Renal pelvis (tissue), 12 donors: ENCODE measurements around the gene HOMER2. TPM values are rescaled to one million over a fixed set of nuclear protein-coding genes. Genes with fewer than 3 reads are reported as not detected.
"Not testable (repeated sequence)": the region's sequence is repeated elsewhere in the genome, so short reads cannot be mapped to it uniquely, and the experiment has no call there.

Source experiments
- DNase-seq: peaks from one replicate; pipeline ENCODE4 v3.0.0-alpha.2; 2013
- long read RNA-seq, 16 experiments: transcript quantifications; one replicate each; lab custom pipeline, GENCODE V29; 2026
- polyA plus RNA-seq, 3 donors: library from polyadenylated mRNA; unstranded; fragments of 120-200 nt; gene quantifications; one replicate each; pipeline ENCODE4 v1.2.1, GENCODE V29; 2013; ENCODE audit not compliant: insufficient read length in 3 of 3

The HOMER2 gene
- 10 to 100 TPM; 31.9 to 35.8 (median 33.9) TPM for polyA plus RNA-seq
- long read RNA-seq, donor 1, partial matches to known transcripts = 5 of 10 reads
- long read RNA-seq, donor 1, other reads (novel, unspliced or antisense) = 0 of 10 reads
- long read RNA-seq, donor 2, partial matches to known transcripts = 0 of 6 reads
- long read RNA-seq, donor 2, other reads (novel, unspliced or antisense) = 0 of 6 reads
- long read RNA-seq, donor 3, partial matches to known transcripts = 0 of 1 reads
- long read RNA-seq, donor 3, other reads (novel, unspliced or antisense) = 0 of 1 reads
- long read RNA-seq, donor 4, partial matches to known transcripts = 0 of 6 reads
- long read RNA-seq, donor 4, other reads (novel, unspliced or antisense) = 0 of 6 reads
- long read RNA-seq, donor 5, partial matches to known transcripts = 0 of 3 reads
- long read RNA-seq, donor 5, other reads (novel, unspliced or antisense) = 0 of 3 reads
- long read RNA-seq, donor 6, partial matches to known transcripts = 0 of 4 reads
- long read RNA-seq, donor 6, other reads (novel, unspliced or antisense) = 0 of 4 reads
- long read RNA-seq, donor 7, partial matches to known transcripts = 0 of 2 reads
- long read RNA-seq, donor 7, other reads (novel, unspliced or antisense) = 0 of 2 reads
- long read RNA-seq, donor 8, partial matches to known transcripts = 0 of 1 reads
- long read RNA-seq, donor 8, other reads (novel, unspliced or antisense) = 0 of 1 reads
- long read RNA-seq, donor 9, partial matches to known transcripts = 0 of 2 reads
- long read RNA-seq, donor 9, other reads (novel, unspliced or antisense) = 0 of 2 reads
- long read RNA-seq, donor 10, partial matches to known transcripts = 0 of 1 reads
- long read RNA-seq, donor 10, other reads (novel, unspliced or antisense) = 0 of 1 reads
- long read RNA-seq, donor 11, partial matches to known transcripts = 0 of 3 reads
- long read RNA-seq, donor 11, other reads (novel, unspliced or antisense) = 0 of 3 reads
- long read RNA-seq, donor 12, partial matches to known transcripts = 0 of 3 reads
- long read RNA-seq, donor 12, other reads (novel, unspliced or antisense) = 0 of 3 reads
- long read RNA-seq, donor 13 = 0 reads
- long read RNA-seq, donor 14 = 0 reads
- long read RNA-seq, donor 15 = 0 reads
- long read RNA-seq, donor 16, partial matches to known transcripts = 0 of 7 reads
- long read RNA-seq, donor 16, other reads (novel, unspliced or antisense) = 0 of 7 reads

DNA sequence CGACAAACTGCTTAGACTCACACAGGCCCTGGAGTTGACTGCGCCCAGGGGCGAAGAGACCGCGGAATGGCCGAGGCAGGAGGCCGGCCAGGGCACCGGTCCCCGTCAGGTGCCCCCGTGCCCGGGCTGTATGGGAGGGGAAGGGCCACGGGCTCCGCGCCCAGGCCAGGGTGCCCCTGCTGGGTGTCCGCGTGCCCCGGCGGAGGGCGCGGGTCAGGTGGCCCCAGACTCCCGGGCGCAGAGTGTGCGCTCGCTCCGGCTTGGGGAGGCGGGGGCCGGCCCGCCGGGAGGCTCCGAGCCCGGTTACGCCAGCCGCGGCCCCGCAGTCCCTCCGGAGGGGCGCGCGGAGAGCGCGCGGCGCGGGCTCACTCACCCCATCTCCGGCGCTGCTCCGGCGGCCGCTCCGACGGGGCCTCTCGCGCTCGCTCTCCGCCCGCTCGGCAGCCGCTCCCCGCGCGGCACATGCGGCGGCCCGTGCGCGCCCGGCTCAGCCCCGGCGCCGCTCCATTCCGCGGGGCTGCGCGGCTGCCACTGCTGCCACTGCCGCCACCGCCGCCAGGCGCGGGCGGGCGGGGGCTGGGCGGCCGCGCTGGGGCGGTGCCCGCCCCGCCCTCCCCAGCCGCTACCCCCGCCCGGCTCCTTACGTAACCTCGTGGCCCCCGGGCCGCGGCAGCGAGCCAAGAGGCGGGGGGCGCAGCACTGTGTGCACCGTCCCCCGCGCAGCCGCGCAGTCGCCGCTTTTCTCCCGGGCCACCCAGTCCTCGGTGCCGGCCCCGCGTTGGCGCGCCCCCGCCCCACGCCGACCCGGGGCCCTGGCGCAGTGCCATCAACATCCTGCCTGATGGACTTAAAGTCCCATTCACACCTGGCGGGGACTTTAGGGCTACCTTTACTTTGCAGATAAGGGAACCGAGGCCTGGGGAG lies at the start of gene HOMER2:
Gene HOMER2, minus strand, starts transcription at position 563 of the 924 bp plus-strand sequence. Its CDS starts 185 bp downstream, at position 378.
- DNase-seq = no peak

DNA sequence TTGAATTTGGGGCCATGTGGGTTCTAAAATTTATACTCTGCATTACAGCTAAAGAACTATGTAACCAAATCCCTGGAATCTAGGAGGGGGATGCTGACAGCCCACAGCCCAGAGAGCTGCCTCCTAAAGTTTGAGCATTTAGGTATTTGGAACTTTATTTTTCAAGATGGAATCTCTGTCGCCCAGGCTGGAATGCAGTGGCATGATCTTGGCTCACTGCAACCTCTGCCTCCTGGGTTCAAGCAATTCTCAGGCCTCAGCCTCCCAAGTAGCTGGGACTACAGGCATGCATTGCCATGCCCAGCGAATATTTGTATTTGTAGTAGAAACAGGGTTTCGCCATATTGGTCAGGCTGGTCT lies 48.1 kb upstream of the HOMER2 start:
- DNase-seq = not testable (repeated sequence)

DNA sequence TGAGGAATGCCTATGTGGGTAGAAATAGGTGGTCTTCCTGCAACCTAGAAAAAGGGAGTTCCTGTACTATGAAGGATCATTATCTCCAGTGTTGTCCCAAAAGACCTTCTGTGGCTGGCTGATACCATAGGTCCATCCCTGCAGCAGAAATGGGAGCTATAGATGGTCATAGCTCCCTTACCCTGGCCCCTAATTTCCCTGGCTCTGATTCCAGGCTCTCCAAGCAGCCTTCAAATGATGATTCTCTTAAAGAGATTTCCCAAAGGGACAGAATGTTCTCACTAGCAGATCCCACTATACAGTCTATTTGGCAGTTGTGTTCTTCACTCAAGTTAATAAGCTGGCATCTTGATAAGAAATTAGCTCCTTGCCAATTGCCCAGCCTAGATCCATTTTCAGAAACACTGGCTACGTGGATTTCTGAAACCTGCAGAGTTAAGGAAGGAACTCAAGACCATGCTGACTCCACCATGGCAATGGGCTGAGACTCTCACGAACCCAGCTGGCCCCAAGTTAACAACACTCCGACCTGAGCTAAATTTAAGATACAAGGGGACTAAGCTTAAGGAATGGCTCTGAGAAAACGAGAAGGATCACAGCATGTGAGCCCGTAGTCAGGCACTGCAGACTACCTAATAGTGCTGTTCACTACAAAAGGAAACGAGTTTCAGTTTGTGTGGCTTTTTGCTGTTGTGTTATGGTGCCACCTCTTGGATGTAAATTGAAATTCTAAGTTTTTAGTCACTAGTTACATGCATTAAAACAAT lies 47.6 kb upstream of the HOMER2 start:
- peak; percentile 53 for DNase-seq

DNA sequence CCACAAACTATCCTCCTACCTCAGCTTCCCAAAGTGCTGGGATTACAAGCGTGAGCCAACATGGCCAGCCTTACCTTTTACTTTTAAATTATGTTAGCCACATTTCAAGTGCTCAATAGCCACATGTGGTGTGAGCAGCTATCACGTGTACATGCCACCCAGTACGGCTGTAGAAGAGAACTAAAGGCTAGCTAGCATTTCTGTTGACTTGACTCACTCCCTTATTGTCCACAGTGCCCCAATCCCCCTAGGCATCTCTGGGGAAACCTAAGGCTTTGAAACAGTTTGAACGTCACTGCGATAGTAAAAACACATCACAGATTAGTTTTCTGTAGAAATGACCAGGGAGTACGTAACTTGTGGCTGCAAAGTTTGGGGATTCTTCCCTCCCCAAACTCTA lies 46.9 kb upstream of the HOMER2 start:
- no peak for DNase-seq

DNA sequence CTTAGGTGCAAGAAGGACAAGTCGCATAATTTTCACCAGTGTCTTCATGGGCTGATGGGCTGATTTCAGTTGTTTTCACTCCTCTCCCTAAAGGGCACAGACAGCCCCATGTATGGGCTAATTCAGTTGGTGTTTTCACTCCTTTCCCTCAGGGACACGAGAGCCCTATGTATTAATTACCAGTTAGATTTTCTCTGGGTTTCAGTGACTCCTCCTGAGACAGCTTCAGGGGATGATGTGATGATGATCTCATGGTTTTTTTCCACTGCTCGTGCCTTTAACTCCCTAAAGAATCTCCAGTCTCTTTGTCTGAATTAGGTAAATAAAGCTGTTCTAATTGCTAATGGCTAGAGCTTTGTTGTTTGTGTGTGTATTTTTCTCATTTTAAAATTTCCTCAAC lies 43.4 kb upstream of the HOMER2 start:
- DNase-seq = no peak

DNA sequence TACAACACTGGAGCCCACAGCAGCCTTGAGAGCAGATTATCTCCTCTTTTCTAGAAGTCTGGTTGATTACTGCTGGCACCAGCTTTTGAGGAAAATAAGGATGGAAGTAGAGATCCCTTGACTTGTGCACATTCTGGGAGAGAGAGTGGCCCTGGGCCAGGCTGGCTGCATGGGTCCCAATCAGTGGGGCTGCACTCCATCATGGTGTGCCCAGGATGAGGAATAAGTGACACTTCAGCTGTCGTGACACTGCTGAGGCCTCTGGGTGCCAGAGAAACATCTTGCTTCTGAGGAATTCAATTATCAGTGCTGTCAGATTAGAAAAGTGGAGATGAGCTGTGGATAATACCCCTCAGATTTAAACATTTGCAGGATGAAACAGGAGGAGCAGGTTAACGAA lies 42.6 kb upstream of the HOMER2 start:
- DNase-seq = no peak

DNA sequence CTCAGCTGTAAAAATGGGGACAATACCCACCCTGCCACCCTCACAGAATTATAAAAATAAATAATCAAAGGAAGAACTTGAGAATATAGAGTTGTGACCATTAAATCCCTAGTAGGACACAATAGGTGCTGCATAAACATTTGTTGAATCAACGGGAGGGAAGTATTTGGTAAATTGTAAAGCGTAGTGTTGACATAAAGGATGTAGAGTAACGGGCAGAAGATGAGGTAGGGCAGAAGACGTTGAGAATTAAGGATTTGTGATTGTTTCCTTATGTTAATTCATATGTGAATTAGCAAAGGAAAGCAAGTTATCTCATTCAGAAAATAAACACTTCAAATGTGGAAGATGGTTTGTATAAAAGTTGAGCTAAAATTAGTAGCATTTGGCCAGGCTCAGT lies 40.6 kb upstream of the HOMER2 start:
- no peak for DNase-seq

DNA sequence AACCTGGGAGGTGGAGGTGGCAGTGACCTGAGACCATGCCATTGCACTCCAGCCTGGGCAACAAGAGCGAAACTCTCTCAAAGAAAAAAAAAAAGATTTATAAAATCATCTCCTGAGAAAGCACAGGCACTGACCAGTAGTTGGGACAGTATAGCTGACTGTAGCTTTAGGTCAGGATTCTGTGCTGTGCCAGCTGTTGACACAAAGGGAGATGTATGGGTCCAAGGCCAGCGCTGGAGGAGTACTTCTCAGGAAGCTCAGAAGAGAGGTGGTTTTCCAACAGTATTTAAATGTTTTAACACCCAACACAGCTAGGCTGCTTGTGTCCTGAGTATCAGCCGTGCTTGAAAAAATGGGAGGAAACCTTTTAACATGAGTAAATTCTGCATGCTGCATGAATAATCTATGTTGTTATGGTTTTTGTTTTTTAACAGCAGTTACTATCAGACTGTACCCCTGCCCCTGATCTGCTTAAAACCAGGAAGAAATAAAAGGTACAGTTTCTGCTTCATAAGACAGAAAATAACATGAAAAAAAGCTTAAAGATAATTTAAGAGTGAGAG lies 40.0 kb upstream of the HOMER2 start:
- no peak for DNase-seq

DNA sequence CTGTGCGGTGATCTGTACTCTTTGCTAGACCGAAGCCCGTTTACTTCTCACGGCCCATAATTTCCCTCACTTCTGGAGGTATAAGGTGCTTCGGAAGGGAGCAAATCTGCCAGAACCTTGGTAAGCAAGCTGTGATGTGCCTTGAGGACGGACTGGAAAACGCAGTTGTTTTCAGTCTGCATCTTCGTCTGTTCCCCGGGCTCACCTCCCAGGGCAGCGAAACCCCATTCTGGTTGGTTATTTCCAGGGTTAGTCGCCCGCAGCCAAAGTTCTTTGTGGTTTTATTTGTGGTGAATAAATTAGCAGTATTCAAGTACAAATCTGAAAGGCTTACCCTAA lies 33.9 kb upstream of the HOMER2 start:
- DNase-seq = no peak

DNA sequence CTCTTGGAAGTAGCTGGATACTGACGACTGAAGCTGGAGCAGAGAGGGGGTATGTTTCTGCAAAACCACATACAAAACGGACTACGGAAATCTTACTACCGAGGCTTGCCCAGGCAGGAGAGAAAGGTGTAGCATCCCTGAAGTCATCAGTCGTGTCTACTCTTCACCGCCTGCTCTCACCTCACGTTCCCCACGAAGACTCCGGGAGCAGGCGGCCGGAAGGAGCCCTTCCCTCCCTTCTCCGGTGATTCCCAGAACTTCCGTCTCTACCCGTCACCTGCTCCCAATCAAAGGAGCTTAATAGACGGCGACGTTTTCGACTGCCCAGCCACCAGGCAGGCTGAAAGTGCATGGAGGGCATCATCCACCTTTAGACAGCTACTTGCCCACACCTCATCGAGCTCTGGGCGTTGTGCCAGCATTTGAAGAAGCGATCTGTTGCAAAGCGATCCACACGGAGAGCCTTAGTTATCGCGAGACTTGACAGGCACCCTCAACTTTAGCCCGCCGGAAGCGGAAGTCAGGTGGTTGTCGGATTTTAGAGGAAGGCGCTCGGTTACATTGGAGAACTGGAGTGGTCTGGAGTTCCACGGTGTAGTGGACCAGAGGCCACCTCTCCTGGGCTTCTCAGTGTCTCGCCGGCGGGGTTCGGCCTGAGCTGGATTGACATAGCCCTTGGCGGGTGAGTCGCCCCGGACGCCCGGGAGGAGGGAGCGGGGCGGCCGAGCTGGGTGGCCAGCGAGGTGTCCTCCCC lies 33.3 kb upstream of the HOMER2 start, which contains the start of gene RAMAC:
Gene RAMAC, plus strand, starts transcription at position 523 of the 754 bp plus-strand sequence. CDS start 2,809 bp downstream, outside the sequence.
- DNase-seq = peak; percentile 97

DNA sequence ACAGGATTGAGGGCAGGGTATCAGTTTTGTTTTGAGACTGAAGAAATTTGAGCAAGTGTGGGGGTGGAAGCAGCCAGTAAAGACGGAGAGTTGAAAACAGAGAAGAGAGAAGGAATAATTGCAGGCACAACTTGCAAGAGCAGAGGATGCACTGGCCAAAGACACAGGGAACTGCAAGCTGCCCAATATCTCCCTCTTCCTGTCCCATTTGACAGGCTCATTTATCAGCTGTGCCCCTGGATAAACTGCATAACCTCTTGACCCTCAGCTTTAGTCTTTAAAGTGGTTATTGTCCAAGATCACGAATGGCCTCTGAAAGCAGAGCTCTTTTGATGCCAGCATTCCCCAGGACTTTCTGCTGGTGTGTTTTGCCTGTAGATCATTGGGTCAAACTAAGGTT lies 28.5 kb upstream of the HOMER2 start:
- DNase-seq = no peak

DNA sequence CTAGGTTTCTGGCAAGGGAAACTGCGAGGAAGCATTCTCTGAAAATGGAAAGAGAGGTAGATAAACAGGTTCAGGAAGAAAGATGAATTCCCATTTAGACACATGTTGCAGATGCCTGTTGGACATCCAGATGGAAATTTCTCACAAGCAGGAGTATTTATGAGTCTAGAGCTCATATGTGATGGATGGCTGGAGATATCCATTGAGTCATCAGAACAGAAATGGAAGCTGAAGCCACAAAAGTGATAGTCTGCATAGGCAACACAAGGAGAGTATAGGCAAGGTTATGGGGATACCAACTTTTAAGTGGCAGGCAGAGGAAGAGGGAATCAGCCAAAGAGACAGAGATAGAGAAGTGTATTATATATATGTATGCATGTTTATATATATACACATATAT lies 27.2 kb upstream of the HOMER2 start:
- no peak for DNase-seq

DNA sequence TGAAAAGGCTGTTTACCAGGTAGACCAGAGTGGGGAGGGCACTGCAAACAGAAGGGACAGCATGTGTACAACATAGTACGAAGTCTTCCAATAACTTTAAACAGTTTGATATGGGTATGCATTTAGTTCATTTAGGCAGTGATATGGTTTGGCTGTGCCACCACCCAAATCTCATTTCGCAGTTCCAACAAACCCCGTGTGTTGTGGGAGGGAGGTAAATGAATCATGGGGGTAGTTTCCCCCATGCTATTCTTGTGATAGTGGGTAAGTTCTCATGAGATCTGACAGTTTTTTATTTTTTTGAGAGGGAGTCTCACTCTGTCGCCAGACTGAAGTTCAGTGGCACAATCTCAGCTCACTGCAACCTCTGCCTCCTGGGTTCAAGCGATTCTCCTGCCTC lies 25.9 kb upstream of the HOMER2 start:
- no peak for DNase-seq

DNA sequence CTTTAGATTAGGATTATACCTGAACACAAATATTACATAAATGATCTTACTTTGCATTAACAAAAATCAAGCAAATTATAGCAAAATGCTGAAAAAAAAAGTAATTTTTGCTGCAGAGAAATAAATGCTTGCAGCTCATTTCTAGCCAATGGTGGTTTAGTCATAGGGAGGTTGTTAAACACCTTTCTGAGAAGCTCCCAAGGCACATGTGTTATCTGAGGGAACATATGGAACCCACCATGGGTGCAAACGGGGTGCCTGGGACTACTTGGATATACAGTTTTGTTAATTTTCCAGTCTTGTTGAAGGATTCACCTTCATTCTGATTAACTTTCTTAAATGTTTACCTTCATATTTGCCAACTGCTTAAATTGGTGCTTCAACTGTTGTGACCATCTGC lies 24.6 kb upstream of the HOMER2 start:
- no peak for DNase-seq

DNA sequence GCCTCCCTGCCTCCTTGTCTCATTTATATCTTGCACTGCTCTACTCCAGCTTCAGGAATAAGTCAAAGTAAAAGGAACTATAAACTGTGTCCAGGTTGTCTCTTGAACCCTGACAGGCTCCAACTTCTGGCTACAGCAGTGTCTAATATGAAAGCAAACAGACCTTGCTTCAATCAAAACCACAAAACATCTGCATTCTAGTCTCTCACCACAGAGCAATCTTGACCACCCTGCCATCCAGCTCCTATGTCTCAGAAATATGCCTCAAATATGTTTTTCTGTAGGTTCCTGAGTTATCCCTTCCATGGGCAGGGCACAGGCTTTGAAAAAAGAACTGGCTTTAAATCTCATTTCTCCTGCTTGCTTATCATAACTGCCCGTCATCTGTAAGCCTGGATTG lies 20.5 kb upstream of the HOMER2 start:
- DNase-seq = no peak

DNA sequence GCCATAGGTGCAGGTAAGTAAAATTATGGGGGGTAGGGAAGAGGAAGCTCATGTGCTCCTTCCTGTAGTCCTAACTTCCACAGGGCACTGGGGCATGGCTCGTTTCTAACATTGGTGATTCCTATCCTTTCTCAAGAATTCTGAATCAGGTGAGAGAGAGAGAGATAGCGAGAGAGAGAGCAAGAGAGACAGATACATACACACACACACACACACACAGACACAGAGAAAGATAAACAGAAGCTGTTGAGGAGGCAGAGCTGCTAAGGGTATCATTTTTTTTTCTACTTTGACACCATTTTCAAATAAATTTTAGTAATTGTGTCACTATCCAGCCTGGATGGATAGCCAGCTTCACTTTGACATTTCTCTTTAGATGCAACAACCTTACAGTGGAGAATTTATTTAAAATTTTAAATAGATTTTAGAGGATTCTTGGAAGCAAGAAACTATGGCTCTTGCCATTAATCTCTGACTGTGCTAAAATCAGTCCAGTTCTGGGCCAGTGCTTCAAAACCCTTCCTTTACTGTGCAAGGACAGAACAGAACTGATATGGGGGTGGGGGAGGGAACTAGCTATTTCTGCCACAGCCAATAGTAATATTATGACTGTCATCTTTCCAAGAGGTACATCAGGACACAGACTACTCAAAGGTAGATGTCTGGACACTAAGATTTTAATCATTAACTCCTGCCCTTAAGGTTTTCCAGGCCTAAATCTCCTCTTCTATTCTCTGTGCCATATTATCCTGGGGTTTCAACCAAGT lies 18.9 kb upstream of the HOMER2 start:
- DNase-seq = no peak

DNA sequence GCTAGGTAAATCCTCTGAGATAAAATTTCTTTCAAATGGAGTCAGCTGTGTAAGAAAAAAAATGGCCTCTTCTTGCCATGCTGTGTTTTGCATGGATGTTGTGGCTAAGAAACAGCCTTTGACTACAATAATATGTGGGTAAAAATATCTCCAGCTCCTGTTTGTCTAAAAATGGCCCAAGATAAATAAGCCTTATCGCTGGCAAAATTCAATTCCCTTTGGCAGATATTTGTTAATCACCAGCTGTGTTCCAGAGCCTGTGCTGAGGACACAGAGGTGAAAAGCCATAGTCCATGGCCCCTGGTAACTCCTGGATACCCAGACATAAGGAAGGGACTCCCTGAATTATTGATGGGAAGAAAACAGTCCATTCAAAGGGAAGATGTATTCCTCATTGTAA lies 18.2 kb upstream of the HOMER2 start:
- DNase-seq = no peak

DNA sequence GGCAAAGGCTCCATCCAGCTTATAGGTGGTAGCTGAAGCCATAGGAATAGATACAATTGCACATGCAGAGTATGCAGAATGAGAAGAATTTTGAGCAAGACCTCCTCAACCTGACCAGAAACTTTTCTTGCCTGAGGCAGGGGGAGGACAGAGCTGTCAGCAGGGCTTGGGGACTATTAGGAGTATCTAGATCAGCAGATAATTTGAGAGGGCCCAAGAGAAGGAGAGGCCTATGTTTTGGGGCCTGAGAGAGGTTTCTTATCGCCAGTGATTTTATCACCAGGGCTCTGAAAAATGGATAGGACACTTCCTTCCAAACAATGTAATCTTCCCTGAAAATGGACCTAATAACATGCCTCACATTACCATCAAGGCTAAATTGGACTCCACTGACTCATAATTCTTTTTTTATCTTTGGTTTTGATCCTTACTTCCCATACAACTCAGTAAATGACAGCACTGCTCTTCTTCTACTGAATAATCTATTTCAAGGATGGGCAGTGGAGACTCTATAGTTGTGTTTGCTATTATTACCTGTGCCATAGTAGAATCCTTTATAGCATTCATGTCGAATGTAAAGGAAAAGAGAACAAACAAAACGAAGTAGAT lies 17.7 kb upstream of the HOMER2 start:
- no peak for DNase-seq
